K562 (cell line): ENCODE measurements around the gene DUSP16. TPM values are rescaled to one million over a fixed set of nuclear protein-coding genes. Genes with fewer than 3 reads are reported as not detected.

ENCODE experiments used
- ATAC-seq: fragments of 200-7000 bp; cut with Tn5 transposase; 3 replicates; pipeline ENCODE4 v1.9.1; 2020; ENCODE audit warnings: moderate library complexity
- BruUV-seq: library from RNA; stranded (reverse); fragments of 400-500 nt; replicated peaks from 2 replicates; lab custom pipeline; 2021; lab: Mats Ljungman, UMichigan
- CTCF ChIA-PET: fragments of 300-600 bp; formaldehyde crosslinking; extraction: SDS; loops from one replicate; lab custom pipeline; 2021; ENCODE audit warnings: low intra/inter-chr PET ratio; lab: Yijun Ruan, JAX
- POLR2A ChIA-PET: fragments of 300-600, 350-650 bp; sonication (Branson Sonifier 250); formaldehyde crosslinking; extraction: SDS; loops from one replicate; lab custom pipeline; 2021; ENCODE audit warnings: antibody characterized with exemption, inconsistent platforms; lab: Yijun Ruan, JAX
- DNase-seq, 4 experiments: peaks; one replicate each; pipeline versions ENCODE4 v3.0.0 to v3.0.0-alpha.2; 2011 to 2018; ENCODE audit warnings: low spot score in 3 of 4, mixed read lengths in 3 of 4; ENCODE audit errors: extremely low read depth in 1 of 4
- FAIRE-seq: peaks from 2 replicates; lab custom pipeline; 2011; peaks lifted over from hg19 to GRCh38; lab: Jason Lieb, UNC
- H2AFZ ChIP-seq: 2 replicates; pipeline ENCODE4 v1.6.0; 2011; ENCODE audit warnings: low read depth, low read length, control low read depth, inconsistent platforms
- H3K27ac ChIP-seq: fragments of 200-600 bp; 3 replicates; pipeline ENCODE4 v1.8.0; 2011; ENCODE audit warnings: low read depth, mild to moderate bottlenecking, control low read depth, inconsistent platforms, low read length, moderate library complexity, mixed read lengths; ENCODE audit errors: extremely low read depth
- H3K27me3 ChIP-seq, 2 experiments: fragments of 300-600 bp in 1 of 2; 2 replicates in 1 of 2; 3 replicates in 1 of 2; pipeline versions ENCODE4 v1.6.0 to v1.8.0; 2011; ENCODE audit warnings: inconsistent platforms in 2 of 2, low read length in 2 of 2, mild to moderate bottlenecking in 1 of 2, mixed read lengths in 1 of 2, moderate library complexity in 1 of 2; ENCODE audit not compliant: control insufficient read depth in 2 of 2, insufficient read depth in 2 of 2
- H3K36me3 ChIP-seq: fragments of 300-600 bp; 3 replicates; pipeline ENCODE4 v1.8.0; 2011; ENCODE audit warnings: mild to moderate bottlenecking, low read length, inconsistent platforms; ENCODE audit not compliant: control insufficient read depth, insufficient read depth
- H3K4me1 ChIP-seq, 2 experiments: fragments of 200-600 bp in 1 of 2; replicated peaks in 1 of 2; 2 replicates in 1 of 2; 3 replicates in 1 of 2; pipeline versions ENCODE4 v1.5.1 to v1.8.0; 2011; ENCODE audit warnings: inconsistent platforms in 2 of 2, low read length in 2 of 2, mild to moderate bottlenecking in 1 of 2, mixed read lengths in 1 of 2, moderate library complexity in 1 of 2; ENCODE audit not compliant: control insufficient read depth in 2 of 2, insufficient read depth in 2 of 2
- H3K4me2 ChIP-seq: 2 replicates; pipeline ENCODE4 v1.6.1; 2011; ENCODE audit warnings: low read length, control low read depth, inconsistent platforms, mixed read lengths; ENCODE audit not compliant: insufficient read depth
- H3K4me3 ChIP-seq: fragments of 200-600 bp; sonication (generic), shearing (Covaris generic); 2 replicates; pipeline ENCODE4 v1.5.1; 2016; ENCODE audit warnings: control low read depth, inconsistent platforms
- H3K79me2 ChIP-seq: fragments of 200-600 bp; 3 replicates; pipeline ENCODE4 v1.8.0; 2011; ENCODE audit warnings: low read length, inconsistent platforms; ENCODE audit not compliant: control insufficient read depth, insufficient read depth
- H3K9ac ChIP-seq, 2 experiments: 2 replicates each; pipeline versions ENCODE4 v1.6.0 to v1.6.1; 2011; ENCODE audit warnings: low read depth in 2 of 2, low read length in 2 of 2, control low read depth in 1 of 2, inconsistent platforms in 1 of 2, mild to moderate bottlenecking in 1 of 2, mixed read lengths in 1 of 2; ENCODE audit not compliant: insufficient read depth in 1 of 2
- H3K9me1 ChIP-seq: one replicate; pipeline ENCODE4 v1.6.0; 2011; ENCODE audit warnings: inconsistent platforms, mild to moderate bottlenecking, low read length, moderate library complexity; ENCODE audit not compliant: control insufficient read depth, insufficient read depth
- H3K9me3 ChIP-seq: replicated peaks from 2 replicates; pipeline ENCODE4 v1.5.1; 2011; ENCODE audit warnings: low read depth, low read length, inconsistent platforms; ENCODE audit not compliant: control insufficient read depth, insufficient read depth
- H4K20me1 ChIP-seq: replicated peaks from 2 replicates; pipeline ENCODE4 v1.6.1; 2011; ENCODE audit warnings: low read length, inconsistent platforms, mixed read lengths; ENCODE audit not compliant: control insufficient read depth, insufficient read depth
- DMBX1 ChIP-seq: fragments of 250-450 bp; sonication (Bioruptor Pico); IDR thresholded peaks from 2 replicates; pipeline ENCODE4 v1.8.0; 2022; ENCODE audit warnings: inconsistent platforms, mild to moderate bottlenecking, moderate library complexity, borderline replicate concordance
- EWSR1 ChIP-seq: fragments of 450-650 bp; IDR thresholded peaks from 2 replicates; pipeline ENCODE4 v1.6.1; 2018; ENCODE audit warnings: borderline replicate concordance, mild to moderate bottlenecking, low read depth, moderate library complexity; ENCODE audit not compliant: partially characterized antibody
- GTF2F1 ChIP-seq: IDR thresholded peaks from 2 replicates; pipeline ENCODE4 v1.6.1; 2011; ENCODE audit warnings: low read depth, low read length, improper control_type of control experiment
- NBN ChIP-seq: fragments of 450-650 bp; IDR thresholded peaks from 2 replicates; pipeline ENCODE4 v1.6.1; 2016; ENCODE audit warnings: low read depth, mild to moderate bottlenecking
- SMAD4 ChIP-seq: fragments of 250-450 bp; sonication (Bioruptor Pico); conservative IDR thresholded peaks from 2 replicates; pipeline ENCODE4 v1.8.0; 2021; ENCODE audit warnings: inconsistent platforms, mild to moderate bottlenecking, moderate library complexity
- SOX6 ChIP-seq: fragments of 450-650 bp; IDR thresholded peaks from 2 replicates; pipeline ENCODE4 v1.6.1; 2014; ENCODE audit warnings: mild to moderate bottlenecking
- SRSF1 ChIP-seq: fragments of 200-400 bp; formaldehyde crosslinking; IDR thresholded peaks from 2 replicates; pipeline ENCODE4 v1.6.1; 2017; ENCODE audit warnings: mild to moderate bottlenecking, low read depth, low read length, moderate library complexity
- ZBTB43 ChIP-seq: sonication (generic); formaldehyde crosslinking; IDR thresholded peaks from 2 replicates; pipeline ENCODE4 v1.8.0; 2023; ENCODE audit warnings: mild to moderate bottlenecking, missing genetic modification reagents
- ZNF239 ChIP-seq: fragments of 250-450 bp; sonication (Bioruptor Pico); IDR thresholded peaks from 2 replicates; pipeline ENCODE4 v1.4.0; 2020; ENCODE audit warnings: mild to moderate bottlenecking
- ZNF274 ChIP-seq: IDR thresholded peaks from 2 replicates; pipeline ENCODE4 v1.6.1; 2011; ENCODE audit warnings: low read depth, mild to moderate bottlenecking, low read length, moderate library complexity, borderline replicate concordance
- ZNF561 ChIP-seq: fragments of 450-650 bp; formaldehyde crosslinking; conservative IDR thresholded peaks from 2 replicates; pipeline ENCODE4 v1.4.0; 2020; ENCODE audit warnings: mild to moderate bottlenecking, moderate library complexity
- WGBS: fragments of 100-300 bp; shearing (Covaris generic); methylation state at CpG from one replicate; pipeline ENCODE4 v1.1.6; 2016; ENCODE audit warnings: low coverage, mixed read lengths; ENCODE audit not compliant: insufficient coverage; ENCODE audit errors: missing lambda C conversion rate; 5-methylcytosine and 5-hydroxymethylcytosine counted together
- in situ Hi-C: fragments of 300-500 bp; cut with MboI; formaldehyde crosslinking; loops from 4 replicates; pipeline ENCODE4 v1.15.0; 2018; ENCODE audit warnings: inconsistent platforms, mixed read lengths
- intact Hi-C: fragments of 100-400 bp; cut with micrococcal nuclease; formaldehyde crosslinking; loops from 2 replicates; pipeline ENCODE4 v1.14.2; 2022
- polyA plus RNA-seq, 8 experiments: library from polyadenylated mRNA; depleted of rRNA in 4 of 8; stranded (reverse) in 5 of 8; unstranded in 3 of 8; fragments of >200 nt; fragmentation: Nextera tagmentation in 2 of 8; fragmentation: Illumina TruSeq in 1 of 8; extraction: Ambion mirVana in 2 of 8; extraction: Trizol in 1 of 8; gene quantifications; 2 replicates each; pipeline versions ENCODE4 v1.2.1 to v1.2.3, GENCODE V29; 2011 to 2014; ENCODE audit warnings: inconsistent platforms in 1 of 8, missing spikeins in 1 of 8
- total RNA-seq, 7 experiments: library from RNA; depleted of rRNA in 6 of 7; stranded (reverse); fragments of >200 nt in 6 of 7; fragmentation: Illumina TruSeq in 2 of 7; extraction: Trizol in 2 of 7; gene quantifications; 2 replicates each; pipeline versions ENCODE4 v1.2.1 to v1.2.3, GENCODE V29; 2011 to 2021; ENCODE audit warnings: low replicate concordance in 1 of 7
- TF ChIP-seq, protein P1 (sequence below): fragments of 450-650 bp; IDR thresholded peaks from 2 replicates; pipeline ENCODE4 v1.6.1; 2017; ENCODE audit warnings: mild to moderate bottlenecking, moderate library complexity

DUSP16 gene
- total and polyA plus RNA-seq, 9 of the 15 experiments (the other 6 are each of a cell fraction or from before 2014, with no cell fraction given), result 0.70 to 12.3 (median 5.7) TPM

GRCh38 chr12:12559719-12560296 lies 2.9 kb downstream of the DUSP16 start:
- Histone ChIP-seq H3K9me3 (no peaks in the 10 kb centered on the region), H3K27ac (peak overlapping the region; percentile 12; the same call in 2 of the 3 replicates), H3K36me3 (no peaks in the 10 kb centered on the region), H2AFZ (peak overlapping the region; percentile 27; the same call in 1 of the 2 replicates), H3K4me1 (peaks cover 9 to 11% of the 10 kb centered on the region in 2 experiments; a peak in 4 of 5 replicates), H3K79me2 (peaks cover 54% of the 10 kb centered on the region), H3K4me2 (peak overlapping the region; percentile 48), H3K9ac (peak overlapping the region; percentile 52 to 96; a peak in 3 of 4 replicates), H3K9me1 (no peaks in the 10 kb centered on the region), H4K20me1 (no peaks in the 10 kb centered on the region), H3K4me3 (peak overlapping the region; percentile 82; the same call in 1 of the 2 replicates), H3K27me3 (no peaks in the 10 kb centered on the region)
- intact Hi-C loops, result loop anchor here (5.0 kb wide), 3 partner anchors 52 to 183 kb away; partner anchors contain the start of gene CREBL2
- FAIRE-seq (no peak), DNase-seq (no peak), ATAC-seq (0 out of 3 replicates have a peak, but pooled peaks have one; percentile 4)
- in situ Hi-C loops, result loop anchor here (10.0 kb wide), 1 partner anchor 475 kb away; no protein-coding TSS in a partner anchor
- ChIA-PET CTCF (no interaction called here), POLR2A (interaction anchor here (0.7 to 0.8 kb wide), 2 partner anchors 132 to 140 kb away, joined by 3 read pairs; no protein-coding TSS in a partner anchor)
- no TSS peak for BruUV-seq
- TF ChIP-seq ZNF239 (no peak), SRSF1 (no peak), ZNF561 (CRISPR knock-in tag) (no peak), GTF2F1 (no peak), NBN (no peak)
- WGBS, result 0% methylated on average over 3 of the region's 3 CpGs

DNA sequence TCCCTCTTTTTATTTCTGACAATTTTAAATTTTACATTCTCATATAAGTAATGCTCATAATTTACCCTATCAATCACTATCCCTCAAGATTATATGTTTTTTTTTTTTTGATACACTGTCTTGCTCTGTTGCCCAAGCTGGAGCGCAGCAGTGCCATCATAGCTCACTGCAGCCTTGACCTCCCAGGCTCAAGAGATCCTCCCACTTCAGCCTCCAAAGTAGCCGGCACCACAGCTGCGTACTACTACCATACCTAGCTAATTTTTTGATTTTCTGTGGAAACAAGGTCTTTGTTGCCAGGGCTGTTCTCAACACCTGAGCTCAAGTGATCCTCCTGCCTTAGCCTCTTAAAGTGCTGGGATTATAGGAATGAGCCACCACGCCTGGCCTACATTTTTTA lies 4.4 kb downstream of the DUSP16 start:
- CTCF ChIA-PET, result no interaction called here
- H3K4me3 ChIP-seq, result no peak overlapping the region

More for the DNA sequence above, 4.4 kb downstream of the DUSP16 start:
- no peak overlapping the region for H2AFZ ChIP-seq
- TF ChIP-seq ZNF274, result no peak
- no peak for TF ChIP-seq SMAD4 (CRISPR knock-in tag)
- no peak for TF ChIP-seq EWSR1
- no peak for TF ChIP-seq DMBX1
- TF ChIP-seq, protein P1, sequence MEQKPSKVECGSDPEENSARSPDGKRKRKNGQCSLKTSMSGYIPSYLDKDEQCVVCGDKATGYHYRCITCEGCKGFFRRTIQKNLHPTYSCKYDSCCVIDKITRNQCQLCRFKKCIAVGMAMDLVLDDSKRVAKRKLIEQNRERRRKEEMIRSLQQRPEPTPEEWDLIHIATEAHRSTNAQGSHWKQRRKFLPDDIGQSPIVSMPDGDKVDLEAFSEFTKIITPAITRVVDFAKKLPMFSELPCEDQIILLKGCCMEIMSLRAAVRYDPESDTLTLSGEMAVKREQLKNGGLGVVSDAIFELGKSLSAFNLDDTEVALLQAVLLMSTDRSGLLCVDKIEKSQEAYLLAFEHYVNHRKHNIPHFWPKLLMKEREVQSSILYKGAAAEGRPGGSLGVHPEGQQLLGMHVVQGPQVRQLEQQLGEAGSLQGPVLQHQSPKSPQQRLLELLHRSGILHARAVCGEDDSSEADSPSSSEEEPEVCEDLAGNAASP, result no peak
- TF ChIP-seq SOX6, result no peak
- no peak for TF ChIP-seq ZBTB43 (CRISPR knock-in tag)
- no TSS peak for BruUV-seq
- 72% methylated on average over 4 of the region's 4 CpGs for WGBS
- H3K9me3 ChIP-seq, result no peaks in the 10 kb centered on the region; the same call in 1 of the 2 replicates
- H4K20me1 ChIP-seq, result no peaks in the 10 kb centered on the region
- H3K36me3 ChIP-seq, result peaks cover 3% of the 10 kb centered on the region; the same call in 2 of the 3 replicates
- H3K79me2 ChIP-seq, result peaks cover 56% of the 10 kb centered on the region
- no peak overlapping the region for H3K9ac ChIP-seq
- H3K4me2 ChIP-seq, result no peak overlapping the region
- no peaks in the 10 kb centered on the region for H3K27me3 ChIP-seq
- DNase-seq (no peak), ATAC-seq (no peak), FAIRE-seq (no peak)
- intact Hi-C loops, result no loop called here
- no peak overlapping the region for H3K27ac ChIP-seq
- in situ Hi-C loops, result loop anchor here (10.0 kb wide), 1 partner anchor 473 kb away; no protein-coding TSS in a partner anchor
- H3K9me1 ChIP-seq, result no peaks in the 10 kb centered on the region
- POLR2A ChIA-PET, result interaction anchor here (1.2 kb wide), 1 partner anchor 10 kb away, joined by 6 read pairs; no protein-coding TSS in a partner anchor
- peaks cover 5 to 9% of the 10 kb centered on the region in 2 experiments; a peak in 4 of 5 replicates for H3K4me1 ChIP-seq
